Muscle layer of duodenum (tissue), 2 donors: Measurements from ENCODE around the gene AFAP1L2.

Source experiments
- H3K27ac ChIP-seq: one replicate; pipeline ENCODE4 v1.7.0; 2013; ENCODE audit warnings: mild to moderate bottlenecking, low read length
- H3K27me3 ChIP-seq: one replicate; pipeline ENCODE4 v1.7.0; 2013; ENCODE audit warnings: low read depth, mild to moderate bottlenecking, control low read depth, low read length
- H3K36me3 ChIP-seq, 2 donors: one replicate each; pipeline ENCODE4 v1.7.0; 2013; ENCODE audit warnings: low read length in 2 of 2, control low read depth in 1 of 2, mild to moderate bottlenecking in 1 of 2; ENCODE audit not compliant: insufficient read depth in 2 of 2, control insufficient read depth in 1 of 2
- H3K4me1 ChIP-seq, 2 donors: one replicate each; pipeline ENCODE4 v1.7.0; 2013; ENCODE audit warnings: low read length in 2 of 2, mild to moderate bottlenecking in 2 of 2, control low read depth in 1 of 2, moderate library complexity in 1 of 2; ENCODE audit not compliant: insufficient read depth in 2 of 2, control insufficient read depth in 1 of 2
- H3K4me3 ChIP-seq, 2 donors: one replicate each; pipeline ENCODE4 v1.7.0; 2013; ENCODE audit warnings: low read length in 2 of 2, low read depth in 1 of 2, mild to moderate bottlenecking in 1 of 2
- H3K9me3 ChIP-seq, 2 donors: one replicate each; pipeline ENCODE4 v1.7.0; 2013; ENCODE audit warnings: low read length in 2 of 2, control low read depth in 1 of 2, mild to moderate bottlenecking in 1 of 2; ENCODE audit not compliant: control insufficient read depth in 1 of 2
- donor health status: healthy.

The AFAP1L2 gene

DNA sequence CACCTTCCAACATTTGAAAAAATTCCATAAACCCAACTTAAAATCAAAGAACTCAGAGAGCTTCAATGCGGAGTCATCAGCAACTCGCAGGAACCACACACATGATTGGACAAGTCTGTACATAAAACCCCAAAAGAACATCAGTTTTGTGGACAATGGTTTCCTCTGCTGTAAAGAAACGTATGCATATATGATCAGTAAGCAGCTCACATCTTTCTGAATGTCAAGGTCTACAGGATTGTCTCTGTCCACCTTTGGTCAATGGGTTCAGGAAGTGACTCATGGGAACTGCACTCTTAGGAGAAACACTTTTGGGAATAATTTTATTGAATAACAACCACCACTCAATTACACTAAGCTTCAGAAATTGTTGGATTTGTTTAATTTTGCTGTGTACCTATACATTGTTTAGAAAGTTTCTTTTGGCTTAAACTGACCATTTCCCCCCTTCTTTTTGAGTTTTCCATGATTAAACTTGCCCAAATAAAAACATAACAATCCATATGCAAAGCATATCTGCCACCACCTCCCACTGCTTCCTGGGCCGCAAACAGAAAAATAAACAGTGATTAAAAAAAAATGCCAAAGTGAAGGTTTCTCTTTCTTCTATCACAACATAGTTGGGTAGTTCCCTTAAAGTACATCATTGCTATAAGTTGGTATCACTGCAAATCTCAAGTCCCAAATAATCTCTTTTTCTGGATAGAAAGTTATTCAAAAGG, 27.3 kb upstream of the AFAP1L2 start:
- Histone ChIP-seq H3K4me1 (peaks cover 0 to 3% of the 10 kb centered on the region in 2 donors), H3K27me3 (no peaks in the 10 kb centered on the region), H3K36me3 (peaks cover 5 to 11% of the 10 kb centered on the region in 2 donors), H3K9me3 (no peaks in the 10 kb centered on the region), H3K27ac (no peak overlapping the region), H3K4me3 (no peak overlapping the region)

DNA sequence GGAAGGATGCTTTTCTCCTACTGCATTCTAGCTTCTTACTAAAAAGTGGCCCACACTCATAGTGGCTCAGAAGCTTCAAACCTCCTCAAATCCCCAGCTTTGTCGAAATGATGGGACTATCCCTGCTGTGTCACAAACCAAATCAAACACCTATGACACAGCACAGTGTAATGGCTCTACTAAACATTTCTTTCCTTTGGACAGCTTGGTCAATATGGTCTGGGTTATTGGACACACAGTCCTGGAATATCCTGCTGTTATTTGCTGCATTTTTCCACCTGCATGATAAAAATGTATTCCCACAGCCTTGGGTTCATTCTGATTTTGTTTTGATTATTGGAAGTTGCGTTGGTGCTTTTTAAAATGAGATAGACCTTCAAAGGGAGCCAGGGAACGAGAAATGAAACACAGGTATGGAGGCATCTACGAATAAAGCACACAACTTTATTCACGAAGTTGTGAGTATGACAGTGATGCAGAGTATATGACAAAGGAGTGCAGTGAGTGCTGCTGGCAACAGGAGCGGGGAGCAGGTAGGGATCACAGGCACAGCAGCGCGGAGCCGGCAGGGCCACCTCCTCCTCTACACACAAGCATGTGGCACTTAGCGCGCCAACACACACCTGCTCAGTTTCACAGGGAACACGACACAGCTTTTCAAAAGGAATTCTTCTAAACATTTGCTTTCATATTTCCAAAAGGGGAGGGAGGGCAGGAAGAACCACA, 26.5 kb upstream of the AFAP1L2 start:
- Histone ChIP-seq H3K27ac (no peak overlapping the region), H3K36me3 (peaks cover 5 to 11% of the 10 kb centered on the region in 2 donors), H3K27me3 (no peaks in the 10 kb centered on the region), H3K4me3 (no peak overlapping the region), H3K4me1 (peaks cover 0 to 3% of the 10 kb centered on the region in 2 donors), H3K9me3 (no peaks in the 10 kb centered on the region)

DNA sequence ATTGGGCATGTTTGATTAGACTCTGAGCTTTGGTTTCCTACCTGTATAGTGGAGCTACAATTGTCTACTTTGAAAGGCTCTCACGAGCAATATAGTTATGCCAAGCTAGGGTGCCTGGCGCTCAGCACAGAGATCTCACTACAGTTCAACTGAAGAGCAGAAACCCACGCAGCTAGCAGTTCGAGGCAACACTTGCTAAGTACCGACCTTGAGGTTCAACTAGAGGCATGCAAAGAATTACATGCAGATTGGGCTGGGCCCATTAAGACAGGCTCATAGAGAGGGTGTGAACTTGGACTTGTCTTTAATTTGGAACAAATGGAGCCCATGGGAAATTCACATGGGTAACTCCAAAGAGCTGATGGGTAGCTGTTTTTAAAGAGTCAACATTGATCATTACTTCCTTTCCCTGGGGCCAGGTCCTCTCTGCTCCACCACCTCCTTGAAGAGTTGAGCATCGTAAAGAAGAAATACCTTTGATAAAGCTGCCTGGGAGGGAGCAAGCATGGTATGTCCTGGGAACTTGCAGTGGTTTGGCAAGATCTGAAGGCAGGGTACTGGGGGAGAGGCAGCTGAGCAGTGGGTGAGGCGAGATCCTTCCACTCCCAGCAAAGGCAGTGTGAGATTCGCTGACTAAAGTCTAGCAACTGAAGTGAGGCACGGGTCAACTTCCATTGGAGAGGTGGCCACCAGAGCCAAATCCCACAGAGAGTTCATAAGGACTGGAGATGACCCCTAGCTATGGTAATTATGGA, 25.5 kb upstream of the AFAP1L2 start:
- no peaks in the 10 kb centered on the region for H3K9me3 ChIP-seq
- H3K27me3 ChIP-seq, result no peaks in the 10 kb centered on the region

DNA sequence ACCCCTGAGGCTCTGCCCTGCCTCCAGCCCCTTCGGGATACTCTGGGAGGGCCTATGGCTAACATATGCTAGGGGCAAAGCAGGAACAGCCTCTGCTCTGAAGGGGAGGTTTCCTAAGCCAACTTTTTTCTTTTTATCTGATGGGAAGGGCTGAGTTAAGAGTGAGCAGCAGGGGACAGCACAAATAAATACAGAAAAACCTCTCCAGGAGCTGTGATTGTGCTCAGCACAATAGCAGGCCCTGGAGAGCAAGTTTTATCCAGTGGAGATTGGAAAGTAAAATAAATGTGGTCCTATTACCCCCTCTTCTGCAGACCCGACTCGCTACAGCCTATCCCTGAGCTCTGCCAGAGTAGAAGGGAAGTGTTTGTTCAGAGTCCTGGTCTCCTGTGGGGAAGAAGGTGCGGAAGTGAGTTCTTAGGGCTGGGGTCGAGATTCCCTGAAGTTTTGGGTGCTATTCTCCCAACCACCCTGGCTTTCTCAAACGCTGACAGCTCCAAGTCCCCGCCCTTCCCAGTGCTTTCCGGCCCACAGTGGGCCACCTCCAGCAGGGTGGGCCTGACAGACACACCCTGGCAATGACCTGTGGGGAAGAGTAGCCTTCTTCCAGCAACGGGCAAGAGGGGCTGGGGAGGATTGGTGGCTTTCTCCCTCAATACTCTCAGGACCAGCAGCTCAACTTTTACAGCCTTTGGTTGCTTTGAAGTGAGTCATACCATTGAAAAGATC, 23.0 kb upstream of the AFAP1L2 start:
- H3K27ac ChIP-seq, result no peak overlapping the region
- no peaks in the 10 kb centered on the region for H3K36me3 ChIP-seq
- H3K9me3 ChIP-seq, result no peaks in the 10 kb centered on the region
- no peaks in the 10 kb centered on the region for H3K27me3 ChIP-seq
- H3K4me3 ChIP-seq, result no peak overlapping the region
- peaks cover 0 to 3% of the 10 kb centered on the region in 2 donors for H3K4me1 ChIP-seq

More for the DNA sequence above, 25.5 kb upstream of the AFAP1L2 start:
- H3K36me3 ChIP-seq, result peaks cover 3 to 5% of the 10 kb centered on the region in 2 donors
- H3K27ac ChIP-seq, result no peak overlapping the region
- peaks cover 0 to 3% of the 10 kb centered on the region in 2 donors for H3K4me1 ChIP-seq
- H3K4me3 ChIP-seq, result no peak overlapping the region

DNA sequence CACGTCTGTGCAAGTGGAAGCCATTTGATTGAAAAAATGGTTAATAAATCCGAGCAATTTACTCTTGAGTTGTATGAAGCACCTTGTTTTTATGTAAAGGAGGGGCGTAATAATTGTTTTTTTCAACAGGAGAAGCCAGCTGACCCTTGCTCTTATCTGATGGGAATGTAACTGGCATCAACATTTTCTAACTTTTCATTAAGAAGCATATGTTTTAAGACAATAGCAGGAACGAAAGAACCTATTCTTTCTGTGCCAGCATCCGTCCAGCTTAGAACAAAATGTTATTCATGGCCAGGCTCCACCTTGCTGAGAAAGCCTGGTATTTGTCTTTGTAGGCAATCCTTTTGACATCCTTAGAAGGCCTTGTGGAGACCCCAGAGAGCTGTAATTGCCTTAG, 22.2 kb upstream of the AFAP1L2 start:
- Histone ChIP-seq H3K27me3 (no peaks in the 10 kb centered on the region), H3K4me1 (peaks cover 0 to 3% of the 10 kb centered on the region in 2 donors), H3K4me3 (no peak overlapping the region), H3K36me3 (no peaks in the 10 kb centered on the region), H3K9me3 (no peaks in the 10 kb centered on the region), H3K27ac (no peak overlapping the region)

DNA sequence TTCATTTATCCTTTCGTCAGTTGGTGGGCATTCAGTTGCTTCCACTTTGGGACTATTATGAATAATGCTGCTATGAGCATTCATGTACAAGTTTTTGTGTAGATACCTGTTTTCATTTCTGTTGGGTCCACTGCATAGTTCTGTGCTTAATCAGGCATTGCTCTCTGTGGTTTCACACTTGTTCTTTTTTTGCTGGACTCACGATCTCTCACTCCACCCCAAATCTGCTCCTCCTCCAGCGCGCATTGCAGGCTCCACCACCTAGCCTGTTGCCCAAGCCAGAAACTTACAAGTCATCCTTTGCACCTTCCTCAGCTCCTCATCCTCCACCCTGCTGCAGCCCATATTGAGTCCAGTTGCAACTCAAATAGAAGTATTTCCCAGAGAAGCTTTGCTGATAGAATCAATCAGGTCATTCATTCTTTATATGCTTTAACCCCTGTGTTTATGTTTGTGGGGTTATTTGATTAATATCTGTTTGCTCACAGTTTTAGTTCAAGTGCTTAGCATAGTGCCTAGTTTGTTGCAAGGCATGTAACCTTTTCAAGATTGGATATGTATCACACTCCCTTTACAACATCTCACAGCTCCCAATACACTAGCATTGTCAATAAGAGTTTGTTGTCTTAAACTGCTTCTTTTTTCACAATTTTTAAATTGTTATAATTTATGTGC, 16.6 kb upstream of the AFAP1L2 start:
- Histone ChIP-seq H3K4me3 (no peak overlapping the region), H3K4me1 (no peaks in the 10 kb centered on the region), H3K9me3 (no peaks in the 10 kb centered on the region), H3K27me3 (no peaks in the 10 kb centered on the region), H3K27ac (no peak overlapping the region), H3K36me3 (no peaks in the 10 kb centered on the region)

DNA sequence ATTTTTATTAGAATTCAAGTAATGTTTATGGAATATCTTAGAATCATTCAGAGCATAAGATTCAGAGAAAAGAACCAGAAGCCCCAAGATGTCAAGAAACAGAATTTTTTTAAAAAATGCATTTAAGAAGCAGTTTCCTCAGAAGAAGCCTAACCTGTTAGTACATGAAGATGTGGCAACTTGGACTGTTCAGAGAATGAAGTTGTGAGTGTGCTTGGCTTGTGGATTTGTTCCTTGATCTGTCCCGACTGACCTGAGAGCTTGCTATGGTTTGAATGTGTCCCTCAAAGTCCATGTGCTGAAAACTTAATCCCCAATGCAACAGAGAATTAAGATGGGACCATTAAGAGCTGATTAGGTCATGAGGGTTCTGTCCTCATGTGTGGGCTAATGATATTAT, 13.8 kb upstream of the AFAP1L2 start:
- Histone ChIP-seq H3K27me3 (no peaks in the 10 kb centered on the region), H3K4me1 (no peaks in the 10 kb centered on the region), H3K9me3 (no peaks in the 10 kb centered on the region), H3K27ac (no peak overlapping the region), H3K36me3 (no peaks in the 10 kb centered on the region), H3K4me3 (no peak overlapping the region)

DNA sequence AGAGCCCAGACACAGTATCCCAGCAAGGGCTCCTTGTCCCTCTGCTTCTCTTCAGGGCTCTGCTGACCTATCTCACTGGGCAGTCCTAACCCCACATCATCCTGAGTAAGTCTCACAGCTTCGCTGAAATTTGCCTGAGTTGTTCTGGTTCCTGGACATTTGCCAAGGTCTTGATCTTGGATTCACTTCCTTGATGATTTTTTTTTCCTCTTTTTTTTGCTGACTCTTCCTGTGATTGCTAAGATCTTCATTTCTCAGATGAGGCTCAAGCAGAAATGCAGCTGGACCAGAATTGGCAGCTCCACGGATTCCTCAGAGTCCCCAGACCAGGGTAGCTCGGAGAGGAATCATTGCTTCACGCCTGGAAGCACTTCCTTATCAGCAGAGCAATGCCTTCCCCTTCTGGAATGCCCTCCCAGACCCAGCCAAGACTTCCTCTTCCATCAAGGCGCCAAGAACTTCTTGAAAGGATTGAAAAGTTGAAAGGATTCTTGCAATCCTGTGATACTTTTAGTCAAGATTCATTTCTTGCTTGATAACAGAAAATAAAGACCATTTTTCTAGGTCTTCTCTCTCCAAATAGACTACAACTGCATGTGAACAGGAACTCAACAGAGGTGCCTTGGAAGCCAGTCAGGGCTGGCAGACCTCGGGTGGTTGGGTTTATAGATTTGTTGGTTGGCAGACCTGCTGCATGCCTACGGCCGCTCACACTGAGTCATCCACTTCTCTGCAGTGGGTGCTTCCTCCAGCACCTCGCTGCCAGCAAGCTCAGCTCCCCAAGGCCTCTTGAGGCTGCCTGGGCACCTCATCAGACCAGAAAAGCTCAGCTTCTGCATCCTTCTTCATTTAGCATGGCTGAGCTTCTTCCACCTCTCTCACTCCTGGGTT, 8.8 kb upstream of the AFAP1L2 start:
- Histone ChIP-seq H3K27me3 (no peaks in the 10 kb centered on the region), H3K4me3 (peak overlapping the region in 1 of 2 donors; percentile 13), H3K4me1 (peaks cover 0 to 3% of the 10 kb centered on the region in 2 donors), H3K27ac (no peak overlapping the region), H3K36me3 (no peaks in the 10 kb centered on the region), H3K9me3 (no peaks in the 10 kb centered on the region)

DNA sequence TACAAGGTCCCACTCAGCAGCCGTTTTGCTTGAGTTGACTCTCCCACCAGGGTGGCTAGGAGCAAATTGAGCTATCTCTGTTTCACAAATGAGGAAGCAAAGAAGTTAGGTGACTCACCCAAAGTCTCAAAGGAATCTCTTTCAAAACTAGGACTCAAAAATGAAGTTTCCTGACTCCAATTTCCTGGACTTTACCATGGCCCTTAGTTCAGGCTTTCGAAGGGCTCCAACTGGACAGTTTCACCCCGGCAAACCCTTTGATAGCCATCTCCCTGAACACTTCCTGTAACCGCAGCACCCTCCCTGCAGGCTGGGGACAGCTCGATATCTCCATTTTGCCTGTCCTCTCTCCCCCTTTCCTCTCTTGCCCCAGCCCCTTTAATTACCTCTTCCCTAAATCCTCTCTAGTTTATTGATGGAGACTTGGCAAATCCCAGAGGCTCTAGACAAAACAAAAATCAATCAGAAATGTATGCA, 4.7 kb upstream of the AFAP1L2 start:
- no peak overlapping the region for H3K4me3 ChIP-seq
- peaks cover 0 to 12% of the 10 kb centered on the region in 2 donors for H3K4me1 ChIP-seq
- no peaks in the 10 kb centered on the region for H3K9me3 ChIP-seq

More for the DNA sequence above, 4.7 kb upstream of the AFAP1L2 start:
- Histone ChIP-seq H3K27me3 (no peaks in the 10 kb centered on the region), H3K27ac (no peak overlapping the region), H3K36me3 (no peaks in the 10 kb centered on the region)
